GDM1 (cell line): ENCODE measurements around the gene CDH23.

Experiments
- DNase-seq: peaks from one replicate; lab custom pipeline; 2025; lab: John Stamatoyannopoulos, UW

CDH23 gene

GRCh38 chr10:71370031-71370430 is 26.7 kb upstream of the CDH23 start:
- DNase-seq, result no peak

DNA sequence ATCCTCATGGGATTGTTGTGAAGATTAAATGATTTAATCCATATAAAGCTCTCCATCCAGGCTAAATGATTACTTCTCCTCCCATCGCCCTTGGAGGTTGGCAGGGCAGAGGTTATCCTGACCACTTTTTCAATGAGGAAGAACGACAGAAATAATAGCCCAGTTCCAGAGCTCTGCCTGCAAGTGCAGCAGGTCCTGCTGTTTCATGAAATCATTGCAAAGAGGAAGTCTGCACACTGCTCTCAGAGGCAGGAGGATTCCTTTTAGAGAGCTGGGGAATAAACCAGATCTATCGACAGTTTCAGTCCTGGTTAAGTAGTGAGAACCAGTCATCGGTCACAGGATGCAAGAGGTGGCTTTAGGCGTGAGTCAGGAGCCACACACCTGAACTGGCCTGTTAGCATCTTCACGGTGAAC is 25.0 kb upstream of the CDH23 start:
- peak; percentile 40 for DNase-seq

- DNase-seq, result no peak
Observed at GRCh38 chr10:71372882-71373495, 23.7 kb upstream of the CDH23 start.

DNA sequence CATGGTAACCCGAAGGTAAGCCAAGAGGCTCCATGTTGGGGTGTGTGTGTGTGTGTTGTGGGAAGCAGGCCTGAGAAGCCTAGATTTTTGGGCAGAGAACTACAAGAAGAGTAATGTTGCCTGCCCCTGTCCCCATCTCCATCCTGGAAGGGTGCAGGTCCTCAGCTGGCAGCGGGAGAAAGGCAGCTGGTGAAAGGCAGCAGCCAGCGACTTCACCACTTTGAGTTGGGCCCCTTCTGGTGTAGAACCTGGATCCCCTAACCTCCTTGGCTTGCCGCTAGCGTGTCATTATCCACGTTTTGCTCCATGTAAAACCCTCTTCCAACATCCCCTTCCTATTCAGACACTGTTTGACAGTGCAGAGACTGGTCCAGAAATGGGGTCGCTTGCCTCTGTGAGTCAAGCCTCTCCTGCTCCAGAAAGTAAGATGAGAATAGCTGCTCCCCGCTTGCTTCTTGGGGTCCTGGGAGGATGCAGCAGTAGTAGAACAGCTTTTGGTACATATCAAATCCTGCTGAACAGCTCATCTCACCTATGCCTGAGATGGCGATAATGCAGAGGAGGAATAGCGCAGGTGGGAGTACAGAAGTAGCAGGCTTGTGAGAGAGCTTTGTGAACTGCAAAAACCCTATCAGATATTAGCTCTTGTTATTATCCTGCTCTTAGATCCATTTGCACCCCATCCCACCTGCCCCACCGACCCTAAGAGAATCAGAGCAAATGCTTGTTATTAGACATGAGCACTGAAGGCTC is 22.1 kb upstream of the CDH23 start:
- no peak for DNase-seq

DNA sequence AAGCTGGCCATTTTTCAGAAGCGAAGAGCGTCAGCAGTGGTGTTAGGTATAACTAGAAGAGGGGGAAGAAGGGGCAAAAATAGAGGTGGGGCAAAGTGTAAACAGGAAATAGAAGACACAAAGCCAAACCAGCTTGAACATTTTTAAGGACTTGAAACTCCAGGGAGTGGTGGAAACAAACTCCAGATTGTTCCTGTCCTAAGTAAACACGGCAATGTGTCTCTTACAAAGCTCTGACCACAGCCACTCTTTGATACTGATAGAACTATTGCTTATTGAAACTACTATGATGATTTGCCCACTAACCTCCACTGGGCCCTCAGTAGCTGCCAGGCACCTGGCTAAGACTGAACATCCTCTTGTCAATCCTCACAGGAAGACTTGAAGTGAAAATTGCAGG is 20.8 kb upstream of the CDH23 start:
- DNase-seq, result no peak

- DNase-seq, result peak; percentile 36
Observed at GRCh38 chr10:71378336-71379117, 18.2 kb upstream of the CDH23 start.

DNA sequence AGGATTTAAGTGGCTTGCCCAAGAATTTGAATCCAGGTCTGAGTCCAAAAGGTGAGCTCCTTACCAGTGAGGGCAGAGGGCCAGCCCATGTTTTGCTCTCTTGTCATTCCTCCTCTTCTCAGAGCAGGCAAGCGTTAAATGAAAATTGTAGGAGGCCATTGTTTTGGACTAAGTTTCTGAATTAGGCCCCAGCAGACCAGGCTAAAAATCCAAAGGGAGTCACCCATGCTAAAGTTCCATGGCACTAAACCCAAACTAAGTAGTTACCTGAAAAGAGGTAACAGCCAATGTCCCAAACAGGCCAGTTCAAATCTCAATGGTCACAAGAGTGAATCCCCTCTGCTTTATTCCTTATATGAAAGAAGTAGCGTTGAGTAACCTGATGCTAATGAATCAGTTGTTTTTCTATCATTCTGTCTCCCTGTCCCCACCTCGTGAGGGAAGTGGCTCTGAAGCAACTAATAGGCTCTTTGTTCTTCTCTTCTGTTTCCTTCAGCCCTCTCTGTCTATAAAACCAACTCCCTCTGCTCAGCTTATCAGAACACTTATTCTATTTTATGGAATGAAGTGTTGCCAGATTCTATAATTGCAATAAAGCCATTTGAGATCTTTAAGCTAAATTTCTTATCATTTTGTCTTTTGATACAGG is 17.5 kb upstream of the CDH23 start:
- no peak for DNase-seq

- DNase-seq, result no peak
Observed at GRCh38 chr10:71380841-71381240, 15.9 kb upstream of the CDH23 start.

DNA sequence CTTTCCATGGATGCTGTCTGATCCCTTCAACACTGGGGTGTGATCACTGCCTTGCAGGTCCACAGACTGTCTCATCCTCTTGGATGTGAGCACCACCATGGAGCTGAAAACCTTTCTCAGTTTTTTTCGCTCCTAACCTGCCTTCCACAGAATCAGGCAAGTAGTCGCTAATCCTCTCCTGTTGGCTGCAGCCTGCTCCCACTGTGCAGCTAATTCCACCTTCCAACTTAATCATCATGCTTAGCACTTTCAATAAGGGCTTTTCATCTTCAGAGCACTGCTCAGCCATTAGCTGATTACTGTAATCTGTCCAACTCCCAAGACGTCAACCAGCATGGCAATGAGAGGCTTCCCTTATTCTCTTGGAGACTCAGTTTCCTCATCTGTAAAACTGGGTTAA is 15.1 kb upstream of the CDH23 start:
- no peak for DNase-seq

DNA sequence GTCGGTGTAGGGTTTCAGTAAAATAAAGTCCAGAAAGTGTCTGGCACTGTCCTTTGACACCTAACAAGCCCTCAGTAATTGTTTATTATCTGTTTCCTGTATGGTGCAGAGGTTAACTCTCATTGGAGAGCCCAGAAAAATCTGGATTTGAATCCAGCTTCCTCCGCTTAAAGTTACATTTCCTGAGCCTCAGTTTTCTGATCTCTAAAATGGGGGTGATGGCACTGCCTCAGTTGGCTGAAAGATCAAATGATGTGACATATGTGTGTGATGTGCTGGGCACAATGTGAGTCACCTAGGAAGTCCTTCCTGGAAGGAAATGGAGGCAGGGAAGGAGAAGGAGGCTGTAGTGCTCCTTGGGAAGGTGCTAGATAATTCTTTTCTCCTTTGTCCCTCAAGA is 14.7 kb upstream of the CDH23 start:
- no peak for DNase-seq

DNA sequence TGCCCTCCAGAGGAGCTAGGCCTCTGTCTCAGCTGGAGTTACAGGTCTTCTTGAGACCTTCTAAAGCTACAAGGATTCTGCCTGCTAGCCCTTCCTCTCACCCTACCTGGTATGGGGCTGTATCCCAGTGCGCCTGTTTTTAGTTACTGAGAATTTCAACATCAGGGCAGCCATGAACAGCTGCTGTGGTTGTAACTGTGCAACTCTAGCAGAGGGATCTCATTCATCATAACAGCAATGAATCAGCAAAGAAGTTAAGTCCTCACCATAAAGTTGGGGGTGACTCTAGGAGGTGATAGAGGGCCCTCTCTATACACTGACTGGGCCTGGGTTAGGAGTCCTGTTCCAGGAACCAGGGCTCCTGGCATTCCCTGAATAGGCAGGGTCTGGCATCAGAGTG is 14.0 kb upstream of the CDH23 start:
- no peak for DNase-seq

GRCh38 chr10:71383972-71384687 is 12.6 kb upstream of the CDH23 start:
- peak; percentile 65 for DNase-seq

DNA sequence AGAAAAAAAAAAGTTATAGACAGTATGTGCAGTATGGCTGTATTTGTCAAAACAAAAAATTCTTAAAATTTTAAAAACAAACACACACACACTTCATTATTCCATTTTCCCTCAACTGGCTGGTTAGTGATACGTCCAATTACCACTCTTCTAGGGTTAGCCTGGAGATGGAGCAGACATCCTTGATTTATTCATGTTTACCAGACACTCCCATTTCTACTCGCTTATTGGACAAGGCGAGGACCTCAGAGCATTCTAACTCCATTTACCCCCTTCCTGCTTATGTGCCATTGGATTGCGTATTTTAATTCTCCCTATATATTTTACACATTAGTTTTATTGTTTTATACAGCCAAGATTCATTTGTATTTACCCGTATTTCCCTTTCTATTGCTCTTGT is 8.5 kb upstream of the CDH23 start:
- DNase-seq, result no peak

GRCh38 chr10:71388583-71389310 is 8.0 kb upstream of the CDH23 start:
- no peak for DNase-seq

DNA sequence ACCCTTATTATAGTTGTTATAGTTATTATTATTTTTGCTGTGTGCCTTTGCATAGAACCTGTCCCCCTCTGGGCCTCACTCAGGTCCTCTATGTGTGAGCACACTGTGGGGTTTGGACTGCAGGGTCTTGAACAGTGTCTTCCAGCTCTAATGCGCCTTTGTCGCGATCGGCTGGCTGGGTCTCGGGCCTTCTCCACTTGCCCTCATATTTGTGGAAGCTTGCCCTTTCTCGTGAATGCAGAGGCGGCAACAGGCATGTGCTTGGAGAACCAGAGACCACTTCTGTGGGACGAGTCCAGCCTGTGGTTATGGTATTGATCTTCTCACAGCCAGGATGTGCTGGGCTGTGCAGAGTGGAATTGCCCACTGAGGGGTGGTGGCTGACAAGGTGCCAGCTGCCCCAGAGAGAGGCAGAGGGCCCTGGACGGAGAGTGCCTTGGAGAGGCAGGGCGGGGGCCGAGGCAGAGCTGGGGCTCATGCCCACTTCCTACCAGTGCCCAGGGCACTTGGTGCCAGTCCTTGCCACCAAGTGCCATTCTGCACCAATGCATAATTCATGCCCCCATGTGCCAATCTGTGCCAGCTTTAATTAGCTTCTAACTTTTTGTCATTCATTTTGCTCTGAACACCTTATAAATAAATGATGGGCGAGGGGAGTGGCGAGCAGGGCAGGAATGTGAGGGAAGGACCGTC is 6.8 kb upstream of the CDH23 start:
- DNase-seq, result no peak

DNA sequence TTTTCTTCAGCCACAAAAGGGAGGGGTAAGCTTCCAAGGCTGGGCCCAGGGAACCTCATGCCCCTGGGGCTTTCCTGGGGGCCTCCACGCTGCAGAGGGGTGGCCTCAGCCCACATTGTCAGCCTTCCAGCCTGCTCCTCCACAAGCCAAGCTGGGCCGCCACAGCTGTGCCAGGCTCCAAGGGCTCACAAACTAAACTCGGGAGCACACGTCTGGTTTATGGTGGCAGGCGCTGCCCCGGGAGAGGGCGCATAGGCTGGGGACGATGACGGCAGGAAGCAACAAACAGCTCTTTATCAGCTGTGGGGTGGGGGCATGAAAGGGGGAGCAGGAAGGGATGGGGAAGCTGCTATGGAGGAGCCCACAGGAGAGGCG is 6.3 kb upstream of the CDH23 start:
- no peak for DNase-seq

DNA sequence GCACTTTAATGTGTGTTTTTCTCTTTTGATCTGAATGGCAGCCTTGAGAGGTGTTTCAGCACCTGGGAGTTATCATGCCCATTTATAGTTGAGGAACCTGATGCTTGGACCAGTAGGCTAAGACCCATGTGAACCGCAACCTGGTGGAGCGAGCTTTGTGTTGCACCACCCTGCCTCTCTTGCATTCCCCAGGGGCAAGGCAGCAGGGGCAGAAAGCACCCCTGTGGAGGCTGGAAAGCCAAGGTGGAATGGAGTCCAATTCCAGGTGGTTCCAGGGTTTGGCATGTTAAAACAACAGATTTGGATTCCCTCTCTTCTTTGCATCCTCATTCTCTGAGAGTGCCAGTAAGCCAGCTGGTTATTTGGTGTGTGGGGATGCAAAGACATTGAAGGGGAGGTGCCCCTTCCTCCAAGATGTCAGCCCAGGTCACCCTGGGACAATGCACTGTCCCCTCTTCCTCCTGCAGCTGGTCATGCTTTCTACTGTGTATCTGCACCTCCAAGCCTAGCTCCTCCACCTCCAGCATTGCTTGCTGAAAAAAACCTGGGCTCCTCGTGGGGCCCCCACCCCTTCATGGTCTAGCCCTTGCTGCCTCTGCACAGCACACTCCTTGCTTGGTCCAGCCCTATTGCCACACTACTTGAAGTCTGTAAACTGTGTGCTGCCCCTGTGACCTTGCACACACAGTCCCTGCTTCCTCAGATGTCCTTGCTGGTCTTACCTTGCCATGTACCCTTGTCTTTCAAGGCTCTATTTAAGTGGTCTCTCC is 5.6 kb upstream of the CDH23 start:
- DNase-seq, result no peak

DNA sequence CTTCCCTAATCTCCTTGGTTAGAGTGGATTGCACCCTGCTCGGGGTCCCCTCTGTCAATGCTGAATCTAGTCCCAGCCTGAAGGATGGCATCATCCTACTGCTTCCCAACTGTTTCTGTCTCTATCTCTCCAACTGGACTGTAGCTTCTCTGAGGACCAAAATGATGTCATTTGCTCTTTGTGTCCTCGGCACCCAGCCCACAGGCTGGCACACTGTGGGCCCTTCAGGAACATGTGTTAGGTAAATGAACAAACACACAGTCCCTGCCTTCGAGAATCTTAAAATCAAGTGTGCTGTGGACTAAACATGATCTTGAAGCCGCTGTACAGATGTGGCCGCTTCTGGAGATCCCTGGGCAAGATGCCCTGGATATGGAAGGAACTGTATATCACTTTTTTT is 5.0 kb upstream of the CDH23 start:
- no peak for DNase-seq

DNA sequence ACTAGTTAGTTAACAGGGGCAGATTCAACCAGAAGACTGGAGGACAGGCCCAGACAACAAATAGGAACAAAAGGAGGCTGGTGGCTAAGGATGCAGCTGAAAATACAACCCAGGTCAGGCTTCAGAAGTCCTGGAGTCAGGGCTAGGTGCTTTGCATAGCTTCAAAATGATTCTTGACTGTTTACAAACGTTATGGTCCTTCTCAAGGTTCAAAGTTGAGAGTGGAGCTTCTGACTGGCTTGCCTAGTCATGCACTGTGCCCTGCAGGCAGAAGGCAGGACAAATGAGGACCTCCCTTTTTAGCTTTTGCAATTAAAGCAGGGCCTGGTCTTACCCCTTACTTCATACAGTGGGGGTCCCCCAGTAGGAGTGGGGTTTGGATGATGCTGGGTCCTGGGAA is 4.4 kb upstream of the CDH23 start:
- DNase-seq, result no peak
